Stomach (tissue), 9 donors: ENCODE measurements around the gene ABLIM2. TPM values are rescaled to one million over a fixed set of nuclear protein-coding genes. Genes with fewer than 3 reads are reported as not detected.

Experiments
- DNase-seq, 2 donors: peaks; one replicate each; pipeline versions ENCODE4 v3.0.0 to v3.0.0-alpha.2; 2013 to 2019
- H3K27ac ChIP-seq, 5 donors: fragments of 200-600 bp in 4 of 5; sonication (generic) in 4 of 5; one replicate each; pipeline ENCODE4 v1.5.1; 2013 to 2019; ENCODE audit warnings: mild to moderate bottlenecking in 1 of 5, moderate library complexity in 1 of 5
- H3K27me3 ChIP-seq, 3 donors: fragments of 200-600 bp; sonication (generic); one replicate each; pipeline ENCODE4 v1.5.1; 2017 to 2019; ENCODE audit warnings: mixed run types in 1 of 3
- H3K36me3 ChIP-seq, 4 donors: fragments of 200-600 bp; sonication (generic); 1 replicate in 3 of 4; 2 replicates in 1 of 4; pipeline ENCODE4 v1.5.1; 2016 to 2019
- H3K4me1 ChIP-seq, 4 donors: fragments of 200-600 bp; sonication (generic); one replicate each; pipeline ENCODE4 v1.5.1; 2016 to 2019
- H3K4me3 ChIP-seq, 4 donors: fragments of 200-600 bp; sonication (generic) in 3 of 4; one replicate each; pipeline ENCODE4 v1.5.1; 2016 to 2019; ENCODE audit warnings: mild to moderate bottlenecking in 1 of 4
- H3K9me3 ChIP-seq, 4 donors: fragments of 200-600 bp; sonication (generic); one replicate each; pipeline ENCODE4 v1.5.1; 2016 to 2019
- EP300 ChIP-seq: sonication (generic); formaldehyde crosslinking; IDR thresholded peaks from one replicate; pipeline ENCODE4 v1.6.1; 2017; ENCODE audit warnings: antibody characterized with exemption
- POLR2A ChIP-seq, 4 donors: fragments of 450-650 bp; IDR thresholded peaks; one replicate each; pipeline ENCODE4 v1.6.1; 2016; ENCODE audit warnings: antibody characterized with exemption in 4 of 4, control low read depth in 2 of 4, mild to moderate bottlenecking in 1 of 4, moderate library complexity in 1 of 4
- POLR2AphosphoS5 ChIP-seq, 3 donors: sonication (generic); formaldehyde crosslinking; IDR thresholded peaks; one replicate each; pipeline ENCODE4 v1.6.1; 2016; ENCODE audit warnings: antibody characterized with exemption in 3 of 3
- WGBS, 5 donors: extraction: QIAGEN DNeasy Blood & Tissue Kit in 3 of 5; methylation state at CpG; one replicate each; pipeline versions ENCODE4 v1.1.5 to v1.1.7; 2013 to 2018; 5-methylcytosine and 5-hydroxymethylcytosine counted together
- intact Hi-C: fragments of 100-400 bp; cut with DNase I; formaldehyde crosslinking; loops from one replicate; pipeline ENCODE4 v1.15.1; 2023; ENCODE audit warnings: low total_unique reads
- polyA plus RNA-seq, 3 donors: library from polyadenylated mRNA; stranded (reverse); fragments of 200-250 nt; gene quantifications; one replicate each; pipeline ENCODE4 v1.2.3, GENCODE V29; 2013
- total RNA-seq, 5 donors: library from RNA; depleted of rRNA; stranded (reverse); fragments of >200 nt; gene quantifications; one replicate each; pipeline versions ENCODE4 v1.1.0 to v1.2.3, GENCODE V29; 2014 to 2016
- TF ChIP-seq, protein P1 (sequence below), 7 experiments: fragments of 450-650 bp in 4 of 7; fragments of 200-600 bp in 3 of 7; sonication (generic) in 3 of 7; IDR thresholded peaks; one replicate each; pipeline ENCODE4 v1.5.1; 2016 to 2019; ENCODE audit warnings: antibody characterized with exemption in 7 of 7, control low read depth in 2 of 7, mild to moderate bottlenecking in 1 of 7
- donor health status: healthy with polysubstance abuse.
- donor health status: Bipolar disorder and iron deficiency.
- donor health status: healthy.

The ABLIM2 gene
- total and polyA plus RNA-seq, 8 donors = 2.3 to 28.0 (median 5.5) TPM

DNA sequence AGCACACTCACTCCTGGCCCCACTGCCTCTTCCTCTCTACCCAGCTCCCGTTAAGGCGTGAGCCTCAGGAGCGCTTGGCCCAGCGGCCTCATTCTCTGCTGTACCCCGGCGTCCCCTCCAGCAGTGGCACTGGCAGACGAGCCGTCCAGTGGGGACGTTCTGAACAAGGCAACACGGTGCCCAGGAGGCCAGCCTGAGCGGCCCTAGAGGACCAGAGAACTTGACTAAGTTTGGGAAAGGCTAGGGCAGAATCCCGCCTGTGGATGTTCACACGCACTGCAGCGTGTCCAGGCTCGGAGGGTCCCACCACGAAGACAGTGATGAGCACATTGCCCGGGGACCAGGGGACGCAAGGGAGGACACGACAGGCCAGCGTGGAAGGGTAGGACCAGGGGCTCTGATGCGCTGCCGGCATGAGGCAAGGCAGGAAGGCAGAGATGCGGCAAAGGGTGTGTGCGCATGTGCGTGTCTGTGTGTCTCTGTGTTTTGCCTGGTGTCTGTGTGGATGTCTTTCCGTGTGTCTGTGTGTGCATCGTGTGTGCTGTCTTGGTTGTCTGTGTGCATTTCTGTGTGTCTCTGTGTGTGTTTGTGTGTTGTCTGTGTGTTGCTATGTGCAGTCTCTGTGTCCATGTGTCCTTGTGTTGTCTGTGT lies 89.4 kb downstream of the ABLIM2 start:
- TF ChIP-seq POLR2AphosphoS5 (IDR thresholded peaks at IDR 0.05) (no peak), EP300 (no peak), POLR2A (IDR thresholded peaks at IDR 0.05) (no peak)
- TF ChIP-seq, protein P1, sequence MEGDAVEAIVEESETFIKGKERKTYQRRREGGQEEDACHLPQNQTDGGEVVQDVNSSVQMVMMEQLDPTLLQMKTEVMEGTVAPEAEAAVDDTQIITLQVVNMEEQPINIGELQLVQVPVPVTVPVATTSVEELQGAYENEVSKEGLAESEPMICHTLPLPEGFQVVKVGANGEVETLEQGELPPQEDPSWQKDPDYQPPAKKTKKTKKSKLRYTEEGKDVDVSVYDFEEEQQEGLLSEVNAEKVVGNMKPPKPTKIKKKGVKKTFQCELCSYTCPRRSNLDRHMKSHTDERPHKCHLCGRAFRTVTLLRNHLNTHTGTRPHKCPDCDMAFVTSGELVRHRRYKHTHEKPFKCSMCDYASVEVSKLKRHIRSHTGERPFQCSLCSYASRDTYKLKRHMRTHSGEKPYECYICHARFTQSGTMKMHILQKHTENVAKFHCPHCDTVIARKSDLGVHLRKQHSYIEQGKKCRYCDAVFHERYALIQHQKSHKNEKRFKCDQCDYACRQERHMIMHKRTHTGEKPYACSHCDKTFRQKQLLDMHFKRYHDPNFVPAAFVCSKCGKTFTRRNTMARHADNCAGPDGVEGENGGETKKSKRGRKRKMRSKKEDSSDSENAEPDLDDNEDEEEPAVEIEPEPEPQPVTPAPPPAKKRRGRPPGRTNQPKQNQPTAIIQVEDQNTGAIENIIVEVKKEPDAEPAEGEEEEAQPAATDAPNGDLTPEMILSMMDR (IDR thresholded peaks at IDR 0.05) = no peak
- H3K4me1 ChIP-seq = peaks cover 0 to 10% (median 0%) of the 10 kb centered on the region in 4 donors
- no peak overlapping the region for H3K27ac ChIP-seq
- intact Hi-C loops = no loop called here
- peaks cover 0 to 33% (median 17%) of the 10 kb centered on the region in 3 donors for H3K27me3 ChIP-seq
- 88 to 93% (median 91%) methylated on average over 27 of the region's 27 CpGs for WGBS, 5 donors
- DNase-seq = no peak
- no peak overlapping the region for H3K4me3 ChIP-seq
- H3K9me3 ChIP-seq = peaks cover 7 to 15% (median 12%) of the 10 kb centered on the region in 4 donors
- no peaks in the 10 kb centered on the region for H3K36me3 ChIP-seq

DNA sequence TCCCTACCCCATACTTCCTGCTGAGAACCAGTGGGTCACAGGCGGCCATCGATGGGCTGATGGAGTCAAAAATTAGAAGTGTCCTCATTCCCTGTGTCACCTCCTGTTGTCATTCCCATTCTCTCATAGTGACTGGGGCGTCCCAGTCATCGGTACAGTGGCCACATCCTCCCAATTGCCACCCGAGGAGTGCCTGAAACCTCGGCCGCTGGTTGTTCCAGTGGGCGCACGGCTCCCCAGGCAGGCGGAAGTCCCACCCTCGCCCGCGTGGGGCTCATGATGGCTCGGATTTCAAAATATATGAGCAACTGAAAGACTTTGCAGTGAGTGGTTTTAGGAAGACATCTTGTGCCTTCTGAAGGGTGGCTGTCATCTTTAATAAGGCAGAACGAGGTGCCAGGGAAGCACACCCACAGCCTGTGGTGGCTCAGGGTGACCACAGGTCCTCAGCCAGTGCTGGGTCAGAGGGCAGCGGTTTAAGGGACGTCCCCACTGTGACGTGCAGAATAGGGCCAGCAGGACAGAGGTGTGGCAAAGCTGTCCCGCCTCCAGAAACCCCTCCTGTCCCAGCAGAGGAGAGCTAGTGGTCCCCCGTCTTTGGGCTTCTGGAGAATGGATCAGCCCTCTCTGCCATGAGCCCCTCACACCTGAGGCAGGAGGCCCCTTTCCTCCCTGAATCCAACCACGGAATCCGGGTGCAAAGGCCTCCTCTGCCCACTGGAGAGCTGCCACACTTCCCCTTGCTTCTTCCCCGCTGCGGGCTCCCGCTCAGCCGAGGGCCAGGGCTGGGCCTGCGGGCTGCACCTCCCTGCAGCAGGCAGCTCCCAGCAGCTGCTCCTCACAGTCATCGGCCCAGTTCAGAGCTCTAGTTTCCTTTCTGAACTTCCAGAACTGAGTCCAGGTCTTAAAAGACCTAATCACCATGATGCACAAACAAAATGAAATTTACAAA lies 90.4 kb downstream of the ABLIM2 start:
- no peak for DNase-seq
- H3K36me3 ChIP-seq = no peaks in the 10 kb centered on the region
- H3K27ac ChIP-seq = no peak overlapping the region
- H3K27me3 ChIP-seq = peaks cover 0 to 31% (median 17%) of the 10 kb centered on the region in 3 donors
- no peak overlapping the region for H3K4me3 ChIP-seq
- TF ChIP-seq POLR2AphosphoS5 (IDR thresholded peaks at IDR 0.05) (no peak), POLR2A (IDR thresholded peaks at IDR 0.05) (no peak), EP300 (no peak)
- TF ChIP-seq, protein P1 (IDR thresholded peaks at IDR 0.05) = no peak
- peaks cover 17 to 25% (median 21%) of the 10 kb centered on the region in 4 donors for H3K9me3 ChIP-seq
- WGBS, 5 donors = 76 to 82% (median 80%) methylated on average over 15 to 28 of the region's 28 CpGs
- peaks cover 0 to 10% (median 0%) of the 10 kb centered on the region in 4 donors for H3K4me1 ChIP-seq
- intact Hi-C loops = no loop called here

DNA sequence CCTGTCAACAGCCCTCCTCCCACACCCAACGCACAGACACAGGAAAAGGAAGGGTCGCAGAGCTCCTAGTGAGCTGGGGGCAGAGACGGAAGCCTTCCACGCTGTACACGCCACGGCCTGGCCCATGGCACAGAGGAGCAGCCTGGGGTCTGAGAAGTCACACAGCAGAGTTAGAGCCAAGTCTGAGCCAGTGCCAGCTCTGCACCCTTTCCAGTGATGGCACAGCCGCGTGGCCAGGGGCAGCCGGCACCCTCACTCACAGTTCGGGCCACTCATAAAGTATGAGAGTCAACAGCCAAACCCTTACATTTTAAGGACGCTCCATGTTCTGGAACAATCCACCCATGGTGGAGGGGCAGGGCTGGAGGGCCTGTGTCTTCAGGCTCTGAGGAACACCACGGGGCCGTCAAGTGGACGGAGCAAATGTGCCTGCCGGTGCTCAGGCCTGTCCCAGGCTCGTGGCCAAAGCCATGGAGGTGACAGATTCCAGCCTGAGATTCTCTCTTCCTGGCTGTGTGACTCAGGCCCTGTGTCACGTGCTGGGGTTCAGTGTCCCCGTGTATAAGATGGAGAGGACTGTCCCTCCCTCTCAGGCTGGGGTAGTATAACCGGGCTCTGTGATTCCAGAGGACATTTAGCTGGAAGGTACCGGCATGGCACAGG lies 91.2 kb downstream of the ABLIM2 start:
- no peaks in the 10 kb centered on the region for H3K36me3 ChIP-seq
- H3K27me3 ChIP-seq = peaks cover 0 to 22% (median 11%) of the 10 kb centered on the region in 3 donors
- H3K4me1 ChIP-seq = peaks cover 0 to 10% (median 0%) of the 10 kb centered on the region in 4 donors
- WGBS, 5 donors = 87 to 95% (median 91%) methylated on average over 10 to 20 of the region's 20 CpGs
- H3K4me3 ChIP-seq = no peak overlapping the region
- no peak overlapping the region for H3K27ac ChIP-seq
- peaks cover 17 to 33% (median 23%) of the 10 kb centered on the region in 4 donors for H3K9me3 ChIP-seq
- intact Hi-C loops = no loop called here
- DNase-seq = no peak
- TF ChIP-seq, protein P1 (IDR thresholded peaks at IDR 0.05) = no peak
- TF ChIP-seq POLR2AphosphoS5 (IDR thresholded peaks at IDR 0.05) (no peak), POLR2A (IDR thresholded peaks at IDR 0.05) (no peak), EP300 (no peak)
